HEK293 (cell line): ENCODE results near the gene LTBP1.

Experiments
- REST ChIP-seq: fragments of 450-650 bp; formaldehyde crosslinking; IDR thresholded peaks from 2 replicates; pipeline ENCODE4 v1.5.1; 2016; ENCODE audit warnings: missing biosample characterization, missing genetic modification characterization
- SALL2 ChIP-seq: fragments of 450-650 bp; formaldehyde crosslinking; IDR thresholded peaks from 2 replicates; pipeline ENCODE4 v1.5.0; 2017; ENCODE audit warnings: missing biosample characterization, mild to moderate bottlenecking, missing genetic modification characterization, borderline replicate concordance
- TRIM28 ChIP-seq: IDR thresholded peaks from 2 replicates; pipeline ENCODE4 v1.6.1; 2011; ENCODE audit warnings: low read length, control low read depth, borderline replicate concordance
- ZNF174 ChIP-seq: fragments of 450-650 bp; formaldehyde crosslinking; IDR thresholded peaks from 2 replicates; pipeline ENCODE4 v1.5.0; 2017; ENCODE audit warnings: missing biosample characterization, mild to moderate bottlenecking, missing genetic modification characterization
- ZNF341 ChIP-seq: fragments of 450-650 bp; formaldehyde crosslinking; IDR thresholded peaks from 2 replicates; pipeline ENCODE4; 2016; ENCODE audit warnings: low read depth, missing biosample characterization, missing genetic modification characterization

DNA sequence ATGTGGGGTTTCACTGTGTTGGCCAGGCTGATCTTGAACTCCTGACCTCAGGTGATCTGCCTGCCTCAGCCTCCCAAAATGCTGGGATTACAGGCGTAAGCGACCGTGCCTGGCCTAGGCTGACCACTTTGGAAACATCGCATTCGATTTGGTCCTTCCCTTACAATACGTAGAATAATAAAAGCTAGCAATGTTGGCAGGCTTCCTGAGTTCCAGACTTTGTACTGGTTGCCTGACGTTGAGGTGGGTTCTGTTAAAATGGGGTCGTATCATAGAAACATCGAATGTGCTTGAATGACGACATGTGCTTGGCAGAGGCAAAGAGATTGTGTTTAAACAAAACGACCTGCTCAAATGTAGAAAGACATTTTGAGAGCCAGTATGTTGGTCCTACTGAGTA is 56.1 kb downstream of the LTBP1 start:
- TF ChIP-seq REST (tag by site-specific recombination): no peak
- TF ChIP-seq TRIM28: no peak
- TF ChIP-seq ZNF174 (tag by site-specific recombination): no peak
- TF ChIP-seq SALL2: no peak
- no peak for TF ChIP-seq ZNF341 (tag by site-specific recombination)
